ENCODE measurements around the gene PKIB.

Gene PKIB

DNA sequence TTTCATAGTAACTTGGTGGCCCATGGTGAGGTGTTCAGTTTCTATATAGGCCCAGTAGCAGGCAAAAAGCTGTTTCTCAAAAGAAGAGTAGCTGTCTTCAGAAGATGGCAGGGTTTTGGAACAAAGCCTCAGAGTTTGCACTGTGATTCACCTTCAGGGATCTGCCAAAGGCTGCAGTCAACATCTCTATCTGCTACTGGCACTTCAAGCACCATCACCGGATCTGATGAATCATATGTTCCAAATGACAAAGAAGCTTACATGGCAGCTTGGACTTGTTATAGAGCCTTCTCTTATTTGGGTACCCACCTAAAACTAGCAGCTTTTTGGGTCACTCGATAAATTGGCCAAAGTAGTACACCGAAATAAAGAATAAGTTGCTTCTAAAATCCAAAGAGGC lies 39.5 kb downstream of the PKIB start:
- no peaks in the 10 kb centered on the region for H3K4me1 ChIP-seq (ENCODE audit: low read length)
- H3K4me2 ChIP-seq (ENCODE audit: low read depth, low read length): no peak overlapping the region
- no peaks in the 10 kb centered on the region for H4K20me1 ChIP-seq (ENCODE audit: insufficient read depth, low read length)
- H3K9me3 ChIP-seq (replicated peaks; ENCODE audit: insufficient read depth, low read length): no peaks in the 10 kb centered on the region
- no peak overlapping the region for H2AFZ ChIP-seq (ENCODE audit: low read length)
- no peak overlapping the region for H3K9ac ChIP-seq (ENCODE audit: low read length)
- no peaks in the 10 kb centered on the region for H3K36me3 ChIP-seq (replicated peaks; ENCODE audit: insufficient read depth, low read length)
- H3K9me2 ChIP-seq (replicated peaks; ENCODE audit: insufficient read depth, low read length): no peaks in the 10 kb centered on the region
- DNase-seq: no peak
- no peaks in the 10 kb centered on the region for H3F3A ChIP-seq (ENCODE audit: insufficient read depth, low read length)
- H3K79me2 ChIP-seq (ENCODE audit: low read length): no peaks in the 10 kb centered on the region
- H3K4me3 ChIP-seq (ENCODE audit: low read length): no peak overlapping the region
- TF ChIP-seq, protein P1, sequence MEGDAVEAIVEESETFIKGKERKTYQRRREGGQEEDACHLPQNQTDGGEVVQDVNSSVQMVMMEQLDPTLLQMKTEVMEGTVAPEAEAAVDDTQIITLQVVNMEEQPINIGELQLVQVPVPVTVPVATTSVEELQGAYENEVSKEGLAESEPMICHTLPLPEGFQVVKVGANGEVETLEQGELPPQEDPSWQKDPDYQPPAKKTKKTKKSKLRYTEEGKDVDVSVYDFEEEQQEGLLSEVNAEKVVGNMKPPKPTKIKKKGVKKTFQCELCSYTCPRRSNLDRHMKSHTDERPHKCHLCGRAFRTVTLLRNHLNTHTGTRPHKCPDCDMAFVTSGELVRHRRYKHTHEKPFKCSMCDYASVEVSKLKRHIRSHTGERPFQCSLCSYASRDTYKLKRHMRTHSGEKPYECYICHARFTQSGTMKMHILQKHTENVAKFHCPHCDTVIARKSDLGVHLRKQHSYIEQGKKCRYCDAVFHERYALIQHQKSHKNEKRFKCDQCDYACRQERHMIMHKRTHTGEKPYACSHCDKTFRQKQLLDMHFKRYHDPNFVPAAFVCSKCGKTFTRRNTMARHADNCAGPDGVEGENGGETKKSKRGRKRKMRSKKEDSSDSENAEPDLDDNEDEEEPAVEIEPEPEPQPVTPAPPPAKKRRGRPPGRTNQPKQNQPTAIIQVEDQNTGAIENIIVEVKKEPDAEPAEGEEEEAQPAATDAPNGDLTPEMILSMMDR (IDR thresholded peaks at IDR 0.05; ENCODE audit: low read length): no peak
- TF ChIP-seq EZH2 (optimal IDR thresholded peaks at IDR 0.05; ENCODE audit: low read depth, low read length) (no peak), EZH2phosphoT487 (IDR thresholded peaks at IDR 0.05; ENCODE audit: low read length) (no peak)
- H3K27me3 ChIP-seq (replicated peaks; ENCODE audit: insufficient read depth, low read length): no peaks in the 10 kb centered on the region
- no peak overlapping the region for H3K27ac ChIP-seq (ENCODE audit: low read length)

DNA sequence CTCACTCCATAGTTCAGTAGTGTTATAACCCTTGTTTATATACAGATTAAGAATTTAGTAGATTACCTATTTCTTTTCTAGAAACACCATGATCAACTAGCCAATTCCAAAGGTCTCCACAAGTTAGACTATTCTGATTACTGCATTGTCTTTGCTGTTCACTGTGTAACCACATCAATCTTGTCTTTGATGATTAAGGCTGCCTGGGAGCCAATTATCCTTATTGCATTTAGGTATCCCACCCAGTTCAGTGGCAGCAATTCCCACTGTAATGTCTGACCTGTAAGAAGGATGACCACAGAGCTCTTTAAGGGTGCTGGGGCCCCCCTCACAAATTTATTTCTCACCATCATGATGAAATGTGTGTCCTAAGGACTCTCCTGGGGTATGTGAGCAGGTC lies 40.2 kb downstream of the PKIB start:
- Histone ChIP-seq H3K9me2 (replicated peaks; ENCODE audit: insufficient read depth, low read length) (no peaks in the 10 kb centered on the region), H3K36me3 (replicated peaks; ENCODE audit: insufficient read depth, low read length) (no peaks in the 10 kb centered on the region), H3K27me3 (replicated peaks; ENCODE audit: insufficient read depth, low read length) (no peaks in the 10 kb centered on the region), H3K79me2 (ENCODE audit: low read length) (no peaks in the 10 kb centered on the region), H3K9me3 (replicated peaks; ENCODE audit: insufficient read depth, low read length) (no peaks in the 10 kb centered on the region), H3K4me2 (ENCODE audit: low read depth, low read length) (no peak overlapping the region), H3K4me1 (ENCODE audit: low read length) (no peaks in the 10 kb centered on the region), H4K20me1 (ENCODE audit: insufficient read depth, low read length) (no peaks in the 10 kb centered on the region), H3F3A (ENCODE audit: insufficient read depth, low read length) (no peaks in the 10 kb centered on the region), H2AFZ (ENCODE audit: low read length) (no peak overlapping the region), H3K9ac (ENCODE audit: low read length) (no peak overlapping the region), H3K27ac (ENCODE audit: low read length) (no peak overlapping the region), H3K4me3 (ENCODE audit: low read length) (no peak overlapping the region)
- no peak for DNase-seq
- TF ChIP-seq, protein P1 (IDR thresholded peaks at IDR 0.05; ENCODE audit: low read length): no peak
- TF ChIP-seq EZH2 (optimal IDR thresholded peaks at IDR 0.05; ENCODE audit: low read depth, low read length): no peak
- TF ChIP-seq EZH2phosphoT487 (IDR thresholded peaks at IDR 0.05; ENCODE audit: low read length): no peak

DNA sequence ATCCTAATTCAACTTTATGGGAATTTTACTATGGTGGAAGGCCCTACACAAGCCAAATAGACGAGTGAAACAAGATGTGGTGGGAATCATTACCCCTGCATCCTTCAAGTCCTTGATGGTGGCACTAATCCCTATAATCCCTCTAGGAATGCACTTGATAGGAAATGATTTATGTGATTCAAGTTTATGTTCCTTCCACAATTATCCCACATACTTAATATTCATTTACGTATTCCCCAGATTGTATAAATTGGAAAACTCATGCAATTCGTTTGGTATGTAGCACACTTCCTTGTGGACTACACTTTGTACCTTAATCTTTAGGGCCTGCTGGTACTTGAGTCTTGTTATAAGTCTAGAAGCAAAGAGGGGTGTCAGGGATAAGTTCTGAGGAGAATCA lies 40.8 kb downstream of the PKIB start:
- Histone ChIP-seq H3K4me2 (ENCODE audit: low read depth, low read length) (no peak overlapping the region), H3K9ac (ENCODE audit: low read length) (no peak overlapping the region), H3K4me1 (ENCODE audit: low read length) (no peaks in the 10 kb centered on the region), H4K20me1 (ENCODE audit: insufficient read depth, low read length) (no peaks in the 10 kb centered on the region), H3K4me3 (ENCODE audit: low read length) (no peak overlapping the region), H3K9me2 (replicated peaks; ENCODE audit: insufficient read depth, low read length) (no peaks in the 10 kb centered on the region), H2AFZ (ENCODE audit: low read length) (no peak overlapping the region), H3K9me3 (replicated peaks; ENCODE audit: insufficient read depth, low read length) (no peaks in the 10 kb centered on the region), H3K27me3 (replicated peaks; ENCODE audit: insufficient read depth, low read length) (no peaks in the 10 kb centered on the region), H3K27ac (ENCODE audit: low read length) (no peak overlapping the region), H3K36me3 (replicated peaks; ENCODE audit: insufficient read depth, low read length) (no peaks in the 10 kb centered on the region), H3F3A (ENCODE audit: insufficient read depth, low read length) (no peaks in the 10 kb centered on the region), H3K79me2 (ENCODE audit: low read length) (no peaks in the 10 kb centered on the region)
- no peak for DNase-seq
- TF ChIP-seq EZH2 (optimal IDR thresholded peaks at IDR 0.05; ENCODE audit: low read depth, low read length) (no peak), EZH2phosphoT487 (IDR thresholded peaks at IDR 0.05; ENCODE audit: low read length) (no peak)
- TF ChIP-seq, protein P1 (IDR thresholded peaks at IDR 0.05; ENCODE audit: low read length): no peak
